Immature natural killer cell (primary cell): ENCODE measurements around the gene TBC1D5. TPM values are rescaled to one million over a fixed set of nuclear protein-coding genes. Genes with fewer than 3 reads are reported as not detected.

Experiments used
- DNase-seq, 3 donors: peaks; one replicate each; pipeline ENCODE4 v3.0.0; 2022; ENCODE audit warnings: mixed read lengths in 1 of 3
- H3K27ac Mint-ChIP-seq, 6 donors: one replicate each; pipeline ENCODE4 v1.8.0; 2020; ENCODE audit warnings: mixed read lengths in 6 of 6, mild to moderate bottlenecking in 5 of 6, inconsistent platforms in 4 of 6, moderate library complexity in 3 of 6
- H3K27me3 Mint-ChIP-seq, 3 donors: one replicate each; pipeline ENCODE4 v1.8.0; 2020 to 2021; ENCODE audit warnings: low read depth in 3 of 3, mild to moderate bottlenecking in 3 of 3, mixed read lengths in 3 of 3, moderate library complexity in 3 of 3, inconsistent platforms in 1 of 3
- H3K36me3 Mint-ChIP-seq, 3 donors: one replicate each; pipeline ENCODE4 v1.8.0; 2020; ENCODE audit warnings: mixed read lengths in 3 of 3, inconsistent platforms in 2 of 3, mild to moderate bottlenecking in 2 of 3
- H3K4me1 Mint-ChIP-seq, 2 donors: one replicate each; pipeline ENCODE4 v1.8.0; 2020; ENCODE audit warnings: inconsistent platforms in 2 of 2, mild to moderate bottlenecking in 2 of 2, mixed read lengths in 2 of 2, moderate library complexity in 1 of 2
- H3K4me3 Mint-ChIP-seq, 5 donors: one replicate each; pipeline ENCODE4 v1.8.0; 2020; ENCODE audit warnings: mild to moderate bottlenecking in 5 of 5, mixed read lengths in 5 of 5, inconsistent platforms in 3 of 5, moderate library complexity in 3 of 5
- H3K9me3 Mint-ChIP-seq, 6 donors: one replicate each; pipeline ENCODE4 v1.8.0; 2020; ENCODE audit warnings: mild to moderate bottlenecking in 6 of 6, mixed read lengths in 6 of 6, inconsistent platforms in 4 of 6, moderate library complexity in 3 of 6
- polyA plus RNA-seq, 3 donors: library from polyadenylated mRNA; unstranded; fragments of 300-500 nt; fragmentation: Illumina TruSeq; gene quantifications; one replicate each; pipeline ENCODE4 v1.2.3, GENCODE V29; 2021

Gene TBC1D5
- polyA plus RNA-seq, 3 donors from 2014 or later: 20.5 to 49.2 (median 25.8) TPM

DNA sequence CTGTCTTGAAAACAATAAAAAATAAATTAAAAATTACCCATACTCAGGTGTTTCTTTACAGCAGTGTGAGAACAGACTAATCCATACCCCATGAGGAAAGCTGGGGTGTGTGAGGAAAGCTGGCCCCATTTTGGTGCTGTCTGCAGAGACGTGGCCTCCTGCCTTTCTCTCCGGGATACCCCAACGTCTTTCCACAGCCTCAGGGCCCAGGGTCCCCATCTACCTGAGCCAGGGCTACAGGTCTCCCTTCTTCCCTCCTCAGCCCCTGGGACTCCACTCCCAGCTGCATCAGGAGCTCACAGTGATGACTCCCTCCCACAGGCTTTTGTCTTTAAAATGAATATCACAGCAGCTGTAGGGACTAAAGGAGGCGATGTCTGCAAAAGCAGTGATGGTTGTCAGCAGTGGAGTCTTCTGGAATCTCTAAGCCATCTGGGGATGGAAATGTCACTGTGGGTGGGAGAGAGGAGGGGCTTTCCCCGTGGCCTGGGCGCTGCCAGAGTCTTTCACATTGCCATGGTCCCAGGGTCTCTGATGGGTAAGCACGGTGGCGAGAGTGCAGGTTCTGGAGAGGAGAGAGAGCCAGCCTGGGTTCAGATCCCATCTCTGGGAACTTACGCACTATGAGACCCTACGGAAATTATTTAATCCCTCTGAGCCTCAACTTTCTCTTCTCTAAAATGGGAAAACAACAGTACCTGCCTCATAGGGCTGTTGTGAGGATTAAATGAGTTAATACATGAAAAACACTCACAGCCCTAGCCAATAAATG lies 598.4 kb downstream of the TBC1D5 start:
- H3K36me3 Mint-ChIP-seq: peaks cover 0 to 12% (median 7%) of the 10 kb centered on the region in 3 donors
- DNase-seq: no peak
- peaks cover 27 to 40% of the 10 kb centered on the region in 2 donors for H3K4me1 Mint-ChIP-seq
- H3K27me3 Mint-ChIP-seq: peaks cover 4 to 15% (median 6%) of the 10 kb centered on the region in 3 donors
- H3K27ac Mint-ChIP-seq: no peak overlapping the region
- no peak overlapping the region for H3K4me3 Mint-ChIP-seq
- peaks cover 0 to 2% (median 0%) of the 10 kb centered on the region in 6 donors for H3K9me3 Mint-ChIP-seq

GRCh38 chr3:17142516-17142915 lies 599.9 kb downstream of the TBC1D5 start:
- H3K4me1 Mint-ChIP-seq: peaks cover 18 to 25% of the 10 kb centered on the region in 2 donors

DNA sequence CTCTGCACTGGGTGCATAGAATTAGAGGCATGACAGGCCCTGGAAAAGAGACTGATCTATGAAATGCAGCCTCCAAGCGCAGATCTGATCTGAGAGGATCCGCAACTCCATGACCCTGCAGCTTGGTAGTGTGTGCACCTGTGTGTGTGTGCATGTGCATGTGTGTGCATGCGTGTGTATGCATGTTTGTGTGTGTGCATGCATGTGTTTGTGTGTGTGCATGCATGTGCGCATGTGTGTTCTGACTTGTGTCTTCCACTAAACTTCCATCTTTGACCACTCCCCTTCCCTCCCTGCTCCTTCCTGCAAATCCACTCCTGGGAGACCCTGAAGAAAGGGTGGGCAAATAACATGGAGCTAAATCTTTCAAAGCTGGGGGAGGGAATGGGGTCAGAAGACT lies 600.7 kb downstream of the TBC1D5 start:
- no peak overlapping the region for H3K4me3 Mint-ChIP-seq
- H3K9me3 Mint-ChIP-seq: peaks cover 0 to 2% (median 0%) of the 10 kb centered on the region in 6 donors
- H3K36me3 Mint-ChIP-seq: peaks cover 0 to 7% (median 7%) of the 10 kb centered on the region in 3 donors
- no peak overlapping the region for H3K27ac Mint-ChIP-seq
- H3K4me1 Mint-ChIP-seq: peaks cover 18 to 23% of the 10 kb centered on the region in 2 donors
- no peak for DNase-seq
- peaks cover 6 to 19% (median 9%) of the 10 kb centered on the region in 3 donors for H3K27me3 Mint-ChIP-seq

More at GRCh38 chr3:17142516-17142915, 599.9 kb downstream of the TBC1D5 start:
- no peak for DNase-seq
- Mint-ChIP-seq H3K9me3 (peaks cover 0 to 2% (median 0%) of the 10 kb centered on the region in 6 donors), H3K27ac (no peak overlapping the region), H3K36me3 (peaks cover 0 to 8% (median 7%) of the 10 kb centered on the region in 3 donors), H3K27me3 (peaks cover 4 to 14% (median 6%) of the 10 kb centered on the region in 3 donors), H3K4me3 (no peak overlapping the region)

DNA sequence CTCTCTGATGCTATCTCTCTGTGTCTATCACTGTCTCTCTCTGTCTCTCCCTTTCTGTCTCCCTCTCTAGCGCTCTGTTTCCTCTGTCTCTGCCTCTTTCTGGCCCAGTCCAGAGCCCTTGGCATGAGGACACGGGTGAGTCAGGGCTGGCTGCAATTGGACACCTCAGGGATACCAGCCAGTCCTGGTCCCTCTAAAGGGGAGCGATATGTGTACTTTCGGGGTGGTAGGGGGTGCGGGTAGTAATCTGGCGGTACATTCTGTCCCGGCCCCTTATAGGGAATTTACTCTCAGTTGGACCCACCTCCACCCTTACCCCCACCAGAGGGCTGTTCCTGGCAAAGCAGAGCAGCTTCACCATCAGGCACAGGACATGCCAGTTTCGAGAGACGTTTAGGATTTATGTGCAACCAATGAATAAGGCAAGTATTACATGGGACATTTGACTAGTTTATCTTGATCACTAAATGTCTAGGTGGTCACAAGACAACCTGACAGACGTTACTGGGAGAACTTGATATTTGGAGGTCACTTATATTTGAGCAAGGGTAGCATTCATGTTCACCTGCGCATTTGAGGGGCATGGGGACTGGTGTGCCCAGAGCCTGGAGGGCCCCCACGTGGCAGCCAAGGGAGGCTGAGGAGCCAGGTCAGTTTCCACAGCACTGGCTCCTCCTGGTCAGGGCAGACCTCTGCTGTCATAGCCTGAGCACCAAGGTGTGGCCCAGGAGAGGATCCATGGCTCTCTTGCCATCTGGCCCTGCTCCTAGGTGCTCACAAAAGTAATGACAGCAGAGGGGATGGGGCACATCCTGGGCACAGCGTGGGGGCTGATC lies 601.5 kb downstream of the TBC1D5 start:
- DNase-seq: peak in 1 of 3 donors; percentile 18
- H3K27me3 Mint-ChIP-seq: peaks cover 6 to 20% (median 9%) of the 10 kb centered on the region in 3 donors
- H3K4me1 Mint-ChIP-seq: peaks cover 18 to 23% of the 10 kb centered on the region in 2 donors
- peak overlapping the region in 1 of 6 donors; percentile 30 for H3K27ac Mint-ChIP-seq
- peaks cover 0 to 7% (median 4%) of the 10 kb centered on the region in 3 donors for H3K36me3 Mint-ChIP-seq
- H3K4me3 Mint-ChIP-seq: peak overlapping the region in 2 of 5 donors; percentile 16 to 21
- H3K9me3 Mint-ChIP-seq: peaks cover 0 to 2% (median 0%) of the 10 kb centered on the region in 6 donors

GRCh38 chr3:17138246-17139039 lies 604.0 kb downstream of the TBC1D5 start:
- H3K4me1 Mint-ChIP-seq: peaks cover 18 to 23% of the 10 kb centered on the region in 2 donors
- no peak for DNase-seq
- H3K27me3 Mint-ChIP-seq: peaks cover 4 to 20% (median 9%) of the 10 kb centered on the region in 3 donors
- H3K27ac Mint-ChIP-seq: peak overlapping the region in 1 of 6 donors; percentile 30
- H3K36me3 Mint-ChIP-seq: peaks cover 0 to 11% (median 8%) of the 10 kb centered on the region in 3 donors
- H3K9me3 Mint-ChIP-seq: peaks cover 0 to 2% (median 0%) of the 10 kb centered on the region in 6 donors
- no peak overlapping the region for H3K4me3 Mint-ChIP-seq

DNA sequence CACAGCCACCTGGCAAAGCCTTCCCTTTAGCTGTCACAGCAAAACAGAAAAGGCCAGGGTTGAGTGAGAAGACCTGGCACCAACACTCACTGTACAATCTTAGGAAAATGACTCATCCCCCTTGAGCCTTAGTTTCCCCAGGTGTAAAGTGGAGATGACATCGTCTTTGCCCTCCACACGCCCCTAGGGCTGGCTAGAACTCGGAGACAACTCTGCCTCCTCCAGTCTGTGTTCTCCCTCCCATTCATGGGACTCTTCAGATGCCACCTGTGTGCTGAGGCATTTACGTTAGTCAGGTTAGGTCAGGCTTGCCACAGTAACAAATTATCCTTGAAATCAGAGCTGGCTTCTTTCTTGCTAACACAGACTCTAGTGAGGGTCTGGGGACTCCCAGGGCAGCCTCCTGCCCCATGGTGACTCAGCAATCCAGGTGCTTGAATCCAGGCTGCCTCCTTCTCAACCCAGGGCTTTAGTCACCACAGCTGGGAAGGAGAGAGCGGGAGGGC lies 605.1 kb downstream of the TBC1D5 start:
- peaks cover 0 to 8% (median 6%) of the 10 kb centered on the region in 3 donors for H3K36me3 Mint-ChIP-seq
- DNase-seq: no peak
- H3K27ac Mint-ChIP-seq: no peak overlapping the region
- H3K4me3 Mint-ChIP-seq: no peak overlapping the region
- H3K4me1 Mint-ChIP-seq: peaks cover 18 to 23% of the 10 kb centered on the region in 2 donors
- peaks cover 2 to 20% (median 9%) of the 10 kb centered on the region in 3 donors for H3K27me3 Mint-ChIP-seq
- peaks cover 0 to 2% (median 0%) of the 10 kb centered on the region in 6 donors for H3K9me3 Mint-ChIP-seq

DNA sequence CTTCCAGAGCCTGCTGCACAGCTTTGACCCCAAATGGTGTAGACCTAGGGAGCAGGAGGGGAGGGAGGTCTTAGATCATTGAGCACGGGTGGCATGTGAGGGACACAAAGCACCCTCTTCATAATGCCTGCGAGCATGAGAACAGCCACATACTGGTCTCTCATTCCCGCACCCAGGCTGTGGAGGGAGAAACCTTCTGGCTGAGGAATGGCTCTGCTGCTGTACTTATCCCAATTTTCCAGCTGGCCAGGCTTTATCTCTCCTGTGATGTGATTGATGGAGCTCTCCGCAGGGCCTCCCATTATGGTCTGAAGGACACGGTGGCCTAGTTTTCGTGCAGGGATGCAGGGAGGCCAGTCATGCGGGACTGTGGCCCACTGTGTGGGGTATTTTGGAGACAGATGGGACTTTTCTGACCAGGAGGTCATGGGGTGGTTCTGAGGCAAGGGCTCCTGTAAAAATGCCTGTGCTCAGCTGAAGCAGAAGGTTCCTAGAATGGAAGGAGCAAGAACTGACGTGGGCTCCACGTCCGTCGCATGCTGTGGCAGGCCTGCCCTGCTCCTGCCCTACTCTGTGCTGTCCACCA lies 606.2 kb downstream of the TBC1D5 start:
- H3K36me3 Mint-ChIP-seq: peaks cover 0 to 8% (median 6%) of the 10 kb centered on the region in 3 donors
- H3K4me1 Mint-ChIP-seq: peaks cover 10 to 16% of the 10 kb centered on the region in 2 donors
- H3K4me3 Mint-ChIP-seq: no peak overlapping the region
- peaks cover 0 to 2% (median 0%) of the 10 kb centered on the region in 6 donors for H3K9me3 Mint-ChIP-seq
- no peak for DNase-seq
- no peak overlapping the region for H3K27ac Mint-ChIP-seq
- peaks cover 0 to 19% (median 9%) of the 10 kb centered on the region in 3 donors for H3K27me3 Mint-ChIP-seq

GRCh38 chr3:17135696-17136095 lies 606.7 kb downstream of the TBC1D5 start:
- Mint-ChIP-seq H3K27me3 (peaks cover 0 to 14% (median 9%) of the 10 kb centered on the region in 3 donors), H3K27ac (no peak overlapping the region), H3K4me1 (peaks cover 4 to 13% of the 10 kb centered on the region in 2 donors), H3K4me3 (no peak overlapping the region), H3K9me3 (peaks cover 0 to 2% (median 0%) of the 10 kb centered on the region in 6 donors), H3K36me3 (peaks cover 0 to 8% (median 8%) of the 10 kb centered on the region in 3 donors)
- DNase-seq: no peak

DNA sequence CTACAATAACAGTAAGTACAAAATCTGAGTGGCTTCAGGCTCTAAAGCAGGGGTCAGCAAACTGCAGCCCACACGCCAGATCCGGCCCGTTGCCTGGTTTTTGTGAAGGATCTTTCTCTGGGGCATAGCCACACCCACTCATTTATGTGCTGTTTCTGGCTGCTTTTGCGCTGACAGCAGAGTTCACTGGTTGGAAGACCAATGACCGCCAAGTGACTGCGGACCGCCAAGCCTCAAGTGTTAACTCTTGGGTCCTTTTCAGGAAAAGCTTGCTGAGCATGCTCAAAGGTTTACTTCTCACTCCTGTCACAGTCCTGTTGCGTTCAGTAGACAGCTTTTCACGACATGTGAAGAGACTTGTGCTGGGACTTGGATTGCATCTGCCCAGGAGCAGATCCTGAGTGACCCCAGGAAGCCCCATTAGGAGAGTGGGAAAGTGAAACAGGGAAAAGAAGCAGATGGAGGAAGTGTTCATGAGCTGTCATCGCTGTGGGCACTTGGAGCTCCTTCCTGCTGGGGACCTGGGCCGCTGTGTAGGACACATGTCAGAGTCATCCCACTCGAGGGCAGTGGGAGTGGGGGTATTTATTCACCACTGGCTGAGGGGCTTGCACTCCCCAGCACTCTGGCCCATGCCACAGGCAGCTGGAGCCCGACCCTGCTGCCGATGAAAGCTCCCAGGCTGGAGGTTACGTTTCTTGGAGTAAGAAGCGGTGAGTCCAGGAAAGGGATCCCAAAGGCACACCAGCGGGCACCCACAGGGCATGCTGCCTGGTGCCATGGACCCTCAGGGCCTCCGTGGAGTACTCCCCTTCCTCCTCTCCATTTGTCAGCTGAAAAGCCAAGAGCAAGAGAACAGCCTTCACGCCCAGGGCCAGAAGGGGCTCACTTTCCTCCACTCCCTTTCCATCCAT lies 608.5 kb downstream of the TBC1D5 start:
- Mint-ChIP-seq H3K36me3 (peaks cover 4 to 16% (median 5%) of the 10 kb centered on the region in 3 donors), H3K27me3 (peaks cover 0 to 10% (median 8%) of the 10 kb centered on the region in 3 donors), H3K4me3 (no peak overlapping the region), H3K27ac (no peak overlapping the region), H3K4me1 (peaks cover 5 to 13% of the 10 kb centered on the region in 2 donors), H3K9me3 (no peaks in the 10 kb centered on the region)
- no peak for DNase-seq

DNA sequence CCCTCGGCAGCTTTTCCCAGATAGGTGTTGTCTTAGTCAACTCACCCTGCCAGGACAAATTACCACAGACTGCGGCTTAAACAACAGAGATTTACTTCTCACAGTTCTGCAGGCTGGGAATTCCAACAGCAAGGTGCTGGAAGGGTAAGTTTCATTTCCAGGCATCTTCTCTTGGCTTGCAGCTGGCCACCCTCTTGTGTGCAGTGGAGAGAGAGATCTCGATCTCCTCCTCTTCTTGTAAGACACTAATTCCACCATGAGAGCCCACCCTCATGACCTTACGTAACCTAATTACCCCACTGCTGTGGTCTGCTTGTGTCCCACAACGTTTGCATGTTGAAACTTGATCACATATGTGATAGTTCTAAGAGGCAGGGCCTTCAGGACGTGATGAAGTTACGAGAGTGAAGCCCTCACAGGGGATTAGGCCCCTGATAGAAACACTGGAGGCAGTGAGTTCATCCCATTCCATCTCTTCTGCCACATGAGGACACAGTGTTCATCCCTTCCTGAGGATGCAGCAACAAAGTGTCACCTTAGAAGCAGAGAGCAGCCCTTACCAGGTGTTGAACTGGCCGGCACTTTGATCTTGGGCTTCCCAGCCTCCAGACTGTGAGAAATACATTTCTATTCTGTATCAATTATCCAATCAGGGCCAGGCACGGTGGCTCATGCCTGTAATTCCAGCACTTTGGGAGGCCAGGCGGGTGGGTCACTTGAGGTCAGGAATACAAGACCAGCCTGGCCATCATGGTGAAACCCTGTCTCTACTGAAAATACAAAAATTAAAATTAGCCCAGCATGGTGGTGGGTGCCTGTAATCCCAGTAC lies 609.9 kb downstream of the TBC1D5 start:
- Mint-ChIP-seq H3K27ac (no peak overlapping the region), H3K36me3 (peaks cover 4 to 22% (median 5%) of the 10 kb centered on the region in 3 donors), H3K9me3 (peaks cover 0 to 6% (median 0%) of the 10 kb centered on the region in 6 donors), H3K4me3 (no peak overlapping the region), H3K4me1 (peaks cover 5 to 13% of the 10 kb centered on the region in 2 donors), H3K27me3 (peaks cover 0 to 8% (median 8%) of the 10 kb centered on the region in 3 donors)
- DNase-seq: no peak

GRCh38 chr3:17130956-17131355 lies 611.5 kb downstream of the TBC1D5 start:
- Mint-ChIP-seq H3K4me3 (no peak overlapping the region), H3K4me1 (peaks cover 5 to 13% of the 10 kb centered on the region in 2 donors), H3K27ac (no peak overlapping the region), H3K9me3 (peaks cover 0 to 6% (median 1%) of the 10 kb centered on the region in 6 donors), H3K27me3 (peaks cover 0 to 3% (median 3%) of the 10 kb centered on the region in 3 donors), H3K36me3 (peaks cover 5 to 22% (median 9%) of the 10 kb centered on the region in 3 donors)
- no peak for DNase-seq
